GM21737 (cell line): ENCODE measurements around the gene SPATS2.
"Not testable (repeated sequence)": the region's sequence is repeated elsewhere in the genome, so short reads cannot be mapped to it uniquely, and the experiment has no call there.

Source experiments
- ATAC-seq: cut with Tn5 transposase; IDR thresholded peaks from one replicate; pipeline ENCODE4 v1.9.1; 2021; ENCODE audit warnings: mild to moderate bottlenecking, moderate library complexity; ENCODE audit not compliant: unreplicated experiment

SPATS2 gene

GRCh38 chr12:49349266-49349665, 18.0 kb upstream of the SPATS2 start:
- no peak for ATAC-seq

DNA sequence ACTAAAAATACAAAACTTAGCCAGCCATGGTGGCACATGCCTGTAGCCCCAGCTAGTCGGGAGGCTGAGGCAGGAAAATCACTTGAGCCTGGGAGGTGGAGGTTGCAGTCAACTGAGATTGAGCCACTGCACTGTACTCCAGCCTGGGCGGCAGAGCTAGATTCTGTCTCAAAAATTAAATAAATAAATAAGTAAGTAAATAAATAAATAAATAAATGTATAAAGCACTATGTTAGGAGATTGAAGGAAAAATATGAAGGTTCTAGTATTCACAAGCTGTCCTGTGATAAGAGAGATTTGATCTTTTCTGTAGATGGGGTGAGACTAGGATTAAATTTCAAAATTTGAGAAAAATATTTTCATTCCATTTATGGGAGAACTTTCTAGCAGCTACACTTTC, 14.9 kb upstream of the SPATS2 start:
- no peak for ATAC-seq

GRCh38 chr12:49355913-49356312, 11.3 kb upstream of the SPATS2 start:
- ATAC-seq, result no peak

- ATAC-seq, result no peak
Measured at GRCh38 chr12:49357103-49357678, 10.1 kb upstream of the SPATS2 start.

- ATAC-seq, result peak; percentile 75
Measured at GRCh38 chr12:49358483-49359141, 8.7 kb upstream of the SPATS2 start.

GRCh38 chr12:49359671-49360070, 7.6 kb upstream of the SPATS2 start:
- ATAC-seq, result no peak

GRCh38 chr12:49362077-49362476, 5.2 kb upstream of the SPATS2 start:
- ATAC-seq, result no peak

DNA sequence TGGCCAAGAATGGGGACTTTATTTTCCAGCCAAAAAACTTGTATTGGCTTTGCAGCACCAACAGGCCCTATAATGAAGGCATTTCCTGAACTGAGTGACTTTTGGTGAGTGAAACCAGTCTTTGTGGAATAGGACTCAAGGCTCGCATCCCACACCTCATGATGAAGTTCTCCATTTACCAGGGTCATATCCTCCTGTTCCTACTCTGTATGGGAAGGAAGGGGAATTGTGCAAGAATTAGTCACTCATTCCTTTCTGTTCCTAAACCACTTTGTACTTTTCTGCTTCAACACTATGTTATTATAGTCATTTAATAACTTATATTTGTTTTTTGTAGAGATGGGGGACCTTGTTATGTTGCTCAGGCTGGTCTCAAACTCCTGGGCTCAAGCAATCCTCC, 2.3 kb upstream of the SPATS2 start:
- no peak for ATAC-seq

- ATAC-seq, result no peak
Measured at GRCh38 chr12:49365542-49365941, 1.7 kb upstream of the SPATS2 start.

- no peak for ATAC-seq
Measured at GRCh38 chr12:49366096-49366651, 1.1 kb upstream of the SPATS2 start.

- ATAC-seq, result peak; percentile 61
Measured at GRCh38 chr12:49366652-49367380, 446 bp upstream of the SPATS2 start.

DNA sequence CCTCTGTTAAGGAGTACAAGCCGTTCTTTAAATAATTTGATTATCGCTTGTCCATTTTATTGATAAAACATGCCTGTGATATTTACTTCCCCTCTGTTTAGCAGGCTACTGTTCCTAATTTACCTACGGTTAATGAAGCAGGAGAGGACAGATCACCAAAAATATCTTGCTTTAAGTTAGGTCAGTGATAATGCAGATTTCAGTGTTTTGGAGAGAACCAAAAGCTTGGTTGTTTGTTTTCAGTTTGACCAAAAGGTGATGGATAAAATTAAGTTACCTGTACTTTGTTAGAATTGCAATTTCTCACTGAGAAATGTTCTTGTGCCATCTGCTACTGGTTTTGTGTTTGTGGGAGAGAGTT, 958 bp downstream of the SPATS2 start:
- ATAC-seq, result no peak

GRCh38 chr12:49369411-49370145, 2.3 kb downstream of the SPATS2 start:
- peak; percentile 47 for ATAC-seq

DNA sequence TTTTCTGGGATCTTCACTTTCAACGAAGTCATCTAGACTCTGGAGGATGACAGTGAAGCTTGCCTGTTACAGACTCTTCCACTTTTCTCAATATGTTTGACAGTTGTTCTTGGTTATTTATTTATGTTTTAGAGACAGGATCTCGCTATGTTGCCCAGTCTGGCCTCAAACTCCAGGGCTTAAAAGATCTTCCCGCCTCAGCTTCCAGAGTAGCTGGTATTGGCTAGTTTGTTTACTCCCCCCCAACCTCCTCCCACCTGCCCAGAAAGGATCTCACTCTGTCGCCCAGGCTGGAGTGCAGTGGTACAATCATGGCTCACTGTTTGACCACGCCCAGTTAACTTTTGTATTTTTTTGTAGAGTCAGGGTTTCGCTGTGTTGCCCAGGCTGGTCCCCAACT, 3.3 kb downstream of the SPATS2 start:
- ATAC-seq, result no peak

GRCh38 chr12:49375406-49375805, 8.1 kb downstream of the SPATS2 start:
- ATAC-seq, result peak; percentile 49

GRCh38 chr12:49377386-49377785, 10.1 kb downstream of the SPATS2 start:
- peak; percentile 47 for ATAC-seq

GRCh38 chr12:49380184-49380583, 12.9 kb downstream of the SPATS2 start:
- not testable (repeated sequence) for ATAC-seq

DNA sequence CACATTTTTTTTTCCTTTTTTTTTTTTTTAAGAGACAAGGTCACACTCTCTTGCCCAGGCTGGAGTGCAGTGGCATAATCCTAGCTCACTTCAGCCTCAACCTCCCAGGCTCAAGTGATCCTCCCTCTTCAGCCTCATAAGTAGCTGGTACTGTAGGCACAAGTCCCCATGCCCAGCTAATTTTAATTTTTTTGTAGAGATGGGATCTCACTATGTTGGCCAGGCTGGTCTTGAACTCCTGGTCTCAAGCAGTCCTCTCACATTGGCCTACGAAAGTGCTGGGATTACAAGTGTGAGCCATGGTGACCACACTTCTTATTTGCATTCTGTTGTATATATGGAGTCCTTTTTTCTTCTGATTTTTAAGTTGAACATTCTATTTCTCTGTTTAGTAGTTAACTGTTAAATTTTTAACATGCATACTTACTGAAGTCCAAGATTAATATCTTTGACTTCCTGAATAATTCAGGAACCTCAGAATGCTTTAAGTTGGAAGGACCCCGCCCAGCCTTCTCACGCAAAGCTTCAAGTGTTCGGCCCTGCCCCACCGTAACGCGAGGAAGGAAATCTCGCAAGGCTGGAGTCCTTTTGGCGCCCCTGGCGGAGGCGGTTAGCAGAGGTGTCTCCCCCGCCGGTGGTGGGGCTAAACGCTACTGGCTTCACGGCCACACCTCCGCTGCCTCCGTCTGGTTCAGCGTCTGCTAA, 21.6 kb downstream of the SPATS2 start:
- ATAC-seq, result no peak

- ATAC-seq, result no peak
Measured at GRCh38 chr12:49389387-49389703, 22.1 kb downstream of the SPATS2 start.

DNA sequence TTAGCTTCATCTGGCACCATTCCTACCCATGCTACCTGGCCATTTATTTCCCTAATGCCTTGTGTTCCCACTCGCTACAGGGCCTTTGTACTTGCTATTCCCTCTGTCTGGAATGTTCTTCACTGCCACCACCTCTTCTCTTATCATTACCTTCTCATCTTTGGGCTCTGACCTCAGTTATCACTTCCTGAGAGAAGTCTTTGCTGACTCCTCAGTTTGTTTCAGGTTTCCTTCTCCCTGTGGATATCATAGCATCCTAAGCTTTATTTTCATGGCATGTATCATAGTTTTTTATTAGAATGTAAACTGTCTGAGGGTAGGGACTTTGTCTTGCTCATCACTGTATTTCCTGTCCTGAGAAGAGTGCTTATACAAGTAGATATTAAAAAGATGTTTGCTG, 29.7 kb downstream of the SPATS2 start:
- ATAC-seq, result no peak

DNA sequence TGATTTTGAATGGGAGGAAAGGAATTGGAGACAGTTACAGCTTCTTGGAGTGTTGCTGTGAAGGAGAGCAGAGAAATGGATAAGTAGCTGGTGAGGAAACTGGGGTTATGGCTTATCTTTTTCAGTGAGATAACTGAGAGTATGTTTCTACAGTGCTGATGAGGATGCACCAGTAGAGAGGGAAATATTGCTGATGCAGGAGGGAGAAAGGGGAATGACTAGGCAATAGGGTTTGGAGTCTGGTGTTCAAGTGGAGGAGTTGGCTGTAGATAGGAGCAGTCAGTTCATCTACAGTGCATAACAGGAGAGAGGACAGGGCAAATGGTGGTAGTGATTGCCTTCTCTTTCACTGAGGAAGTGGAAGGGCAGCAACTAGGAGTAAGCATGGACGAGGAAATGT, 33.0 kb downstream of the SPATS2 start:
- ATAC-seq, result no peak
